ENCODE results near the gene SNTB2.
"Not testable (repeated sequence)": the region's sequence is repeated elsewhere in the genome, so short reads cannot be mapped to it uniquely, and the experiment has no call there.

Gene SNTB2

GRCh38 chr16:69186642-69187445 lies at the start of gene SNTB2:
SNTB2 (plus strand) TSS chr16:69187164; CDS start chr16:69187167, 3 bp downstream.
- Histone ChIP-seq H3K27me3 (ENCODE audit: insufficient read depth, low read depth, severe bottlenecking) (no peaks in the 10 kb centered on the region), H3K27ac (peak within 1 kb of the TSS; percentile 93), H3K9me3 (ENCODE audit: severe bottlenecking) (no peaks in the 10 kb centered on the region), H3K4me3 (ENCODE audit: low read depth, low read length) (peak within 1 kb of the TSS; percentile 79), H3K36me3 (peaks cover 3% of the 10 kb centered on the region)
- DNase-seq: peak; percentile 94
- no peak for TF ChIP-seq CTCF (IDR thresholded peaks at IDR 0.05; ENCODE audit: low read depth, low read length)

GRCh38 chr16:69138608-69139007 lies 48.4 kb upstream of the SNTB2 start:
- H3K36me3 ChIP-seq: peaks cover 86% of the 10 kb centered on the region

GRCh38 chr16:69139464-69139863 lies 47.5 kb upstream of the SNTB2 start:
- H3K9me3 ChIP-seq (ENCODE audit: severe bottlenecking); H3K4me3 ChIP-seq (ENCODE audit: low read depth, low read length); H3K27me3 ChIP-seq (ENCODE audit: insufficient read depth, low read depth, severe bottlenecking); H3K27ac ChIP-seq; DNase-seq: not testable (repeated sequence)
- peaks cover 86% of the 10 kb centered on the region for H3K36me3 ChIP-seq

More at GRCh38 chr16:69138608-69139007, 48.4 kb upstream of the SNTB2 start:
- Histone ChIP-seq H3K27ac (no peak overlapping the region), H3K27me3 (ENCODE audit: insufficient read depth, low read depth, severe bottlenecking) (no peaks in the 10 kb centered on the region), H3K9me3 (ENCODE audit: severe bottlenecking) (no peaks in the 10 kb centered on the region), H3K4me3 (ENCODE audit: low read depth, low read length) (no peak overlapping the region)
- no peak for TF ChIP-seq CTCF (IDR thresholded peaks at IDR 0.05; ENCODE audit: low read depth, low read length)
- no peak for DNase-seq

GRCh38 chr16:69141014-69141413 lies 46.0 kb upstream of the SNTB2 start:
- H3K27me3 ChIP-seq (ENCODE audit: insufficient read depth, low read depth, severe bottlenecking): no peaks in the 10 kb centered on the region
- peak overlapping the region; percentile 49 for H3K27ac ChIP-seq
- peaks cover 91% of the 10 kb centered on the region for H3K36me3 ChIP-seq
- H3K9me3 ChIP-seq (ENCODE audit: severe bottlenecking): no peaks in the 10 kb centered on the region
- no peak for TF ChIP-seq CTCF (IDR thresholded peaks at IDR 0.05; ENCODE audit: low read depth, low read length)
- DNase-seq: no peak
- no peak overlapping the region for H3K4me3 ChIP-seq (ENCODE audit: low read depth, low read length)

GRCh38 chr16:69141936-69142335 lies 45.0 kb upstream of the SNTB2 start:
- H3K27ac ChIP-seq: no peak overlapping the region
- no peak for DNase-seq
- no peaks in the 10 kb centered on the region for H3K9me3 ChIP-seq (ENCODE audit: severe bottlenecking)
- no peak for TF ChIP-seq CTCF (IDR thresholded peaks at IDR 0.05; ENCODE audit: low read depth, low read length)
- no peak overlapping the region for H3K4me3 ChIP-seq (ENCODE audit: low read depth, low read length)
- peaks cover 88% of the 10 kb centered on the region for H3K36me3 ChIP-seq
- H3K27me3 ChIP-seq (ENCODE audit: insufficient read depth, low read depth, severe bottlenecking): no peaks in the 10 kb centered on the region

- Histone ChIP-seq H3K9me3 (ENCODE audit: severe bottlenecking) (no peaks in the 10 kb centered on the region), H3K4me3 (ENCODE audit: low read depth, low read length) (no peak overlapping the region), H3K36me3 (peaks cover 84% of the 10 kb centered on the region), H3K27me3 (ENCODE audit: insufficient read depth, low read depth, severe bottlenecking) (no peaks in the 10 kb centered on the region), H3K27ac (no peak overlapping the region)
- TF ChIP-seq CTCF (IDR thresholded peaks at IDR 0.05; ENCODE audit: low read depth, low read length): peak; percentile 46
- DNase-seq: peak; percentile 33
Measured at GRCh38 chr16:69143116-69143515, 43.8 kb upstream of the SNTB2 start.
